HFFc6 (cell line): ENCODE measurements around the gene PSMD13. TPM values are rescaled to one million over a fixed set of nuclear protein-coding genes. Genes with fewer than 3 reads are reported as not detected.

Source experiments
- DNase-seq: peaks from one replicate; pipeline ENCODE4 v3.0.0-alpha.2; 2018
- H3K27ac Mint-ChIP-seq: 2 replicates; pipeline ENCODE4 v1.8.0; 2020; ENCODE audit warnings: mild to moderate bottlenecking, mixed read lengths
- H3K27me3 Mint-ChIP-seq: 2 replicates; pipeline ENCODE4 v1.8.0; 2021; ENCODE audit warnings: mild to moderate bottlenecking, moderate library complexity, mixed read lengths; ENCODE audit not compliant: insufficient read depth
- H3K36me3 Mint-ChIP-seq: 2 replicates; pipeline ENCODE4 v1.8.0; 2021; ENCODE audit warnings: low read depth, mixed read lengths
- H3K4me1 Mint-ChIP-seq: 2 replicates; pipeline ENCODE4 v1.8.0; 2020; ENCODE audit warnings: low read depth, mixed read lengths
- H3K4me3 Mint-ChIP-seq: 2 replicates; pipeline ENCODE4 v1.8.0; 2020; ENCODE audit warnings: mild to moderate bottlenecking, moderate library complexity, mixed read lengths
- H3K9me3 Mint-ChIP-seq: 2 replicates; pipeline ENCODE4 v1.8.0; 2020; ENCODE audit warnings: mild to moderate bottlenecking, mixed read lengths
- CTCF ChIP-seq: fragments of 200-600 bp; sonication (generic); IDR thresholded peaks from 2 replicates; pipeline ENCODE4 v1.5.0; 2021; ENCODE audit warnings: antibody characterized with exemption, mild to moderate bottlenecking
- total RNA-seq, 6 experiments: library from RNA; stranded (reverse); fragmentation: NEBNext Ultra II Directional; extraction: Animal tissue kit (Norgen Biotek cat#: 25700); gene quantifications; 2 replicates in 1 of 6; 3 replicates in 5 of 6; pipeline ENCODE4 v1.2.3, GENCODE V29; 2021

The PSMD13 gene
- total RNA-seq, 6 experiments from 2014 or later: 167 to 180 (median 172) TPM

GRCh38 chr11:210803-211180 is 26.0 kb upstream of the PSMD13 start:
- Mint-ChIP-seq H3K27me3 (peaks cover 6% of the 10 kb centered on the region), H3K27ac (peak overlapping the region; percentile 100), H3K4me3 (peak overlapping the region; percentile 100), H3K36me3 (peaks cover 31% of the 10 kb centered on the region), H3K9me3 (no peaks in the 10 kb centered on the region), H3K4me1 (peaks cover 27% of the 10 kb centered on the region)
- DNase-seq: no peak
- TF ChIP-seq CTCF: no peak

- no peak for DNase-seq
- H3K9me3 Mint-ChIP-seq: no peaks in the 10 kb centered on the region
Measured at GRCh38 chr11:211295-211694, 25.5 kb upstream of the PSMD13 start.

GRCh38 chr11:211741-212140 is 25.0 kb upstream of the PSMD13 start:
- Mint-ChIP-seq H3K27me3 (peaks cover 10% of the 10 kb centered on the region), H3K27ac (peak overlapping the region; percentile 100), H3K4me1 (peaks cover 27% of the 10 kb centered on the region), H3K9me3 (no peaks in the 10 kb centered on the region), H3K4me3 (peak overlapping the region; percentile 100), H3K36me3 (peaks cover 22% of the 10 kb centered on the region)
- no peak for TF ChIP-seq CTCF
- no peak for DNase-seq

More at GRCh38 chr11:211295-211694, 25.5 kb upstream of the PSMD13 start:
- Mint-ChIP-seq H3K4me3 (peak overlapping the region; percentile 100), H3K36me3 (peaks cover 26% of the 10 kb centered on the region), H3K27ac (peak overlapping the region; percentile 100), H3K27me3 (peaks cover 10% of the 10 kb centered on the region), H3K4me1 (peaks cover 27% of the 10 kb centered on the region)
- TF ChIP-seq CTCF: no peak

- Mint-ChIP-seq H3K4me3 (no peak overlapping the region), H3K27ac (0 out of 2 replicates have a peak overlapping the region, but pooled peaks have one; percentile 40), H3K4me1 (peaks cover 27% of the 10 kb centered on the region), H3K27me3 (peaks cover 10% of the 10 kb centered on the region), H3K36me3 (peaks cover 21% of the 10 kb centered on the region), H3K9me3 (no peaks in the 10 kb centered on the region)
- DNase-seq: no peak
- TF ChIP-seq CTCF: no peak
Measured at GRCh38 chr11:212150-213100, 24.4 kb upstream of the PSMD13 start.

- no peak overlapping the region for H3K4me3 Mint-ChIP-seq
Measured at GRCh38 chr11:213111-213510, 23.7 kb upstream of the PSMD13 start.

More at GRCh38 chr11:213111-213510, 23.7 kb upstream of the PSMD13 start:
- no peaks in the 10 kb centered on the region for H3K9me3 Mint-ChIP-seq
- peak overlapping the region; percentile 0; the same call in 1 of the 2 replicates for H3K27ac Mint-ChIP-seq
- H3K36me3 Mint-ChIP-seq: peaks cover 21% of the 10 kb centered on the region
- no peak for TF ChIP-seq CTCF
- DNase-seq: no peak
- peaks cover 27% of the 10 kb centered on the region for H3K4me1 Mint-ChIP-seq
- peaks cover 7% of the 10 kb centered on the region for H3K27me3 Mint-ChIP-seq
